Measurements from ENCODE around the gene GLCCI1. TPM values are rescaled to one million over a fixed set of nuclear protein-coding genes. Genes with fewer than 3 reads are reported as not detected.

Gene GLCCI1
- total and polyA plus RNA-seq, 2 donors (not counting 3 experiments of a cell fraction or from before 2014, with no cell fraction given): 2.3 to 5.6 TPM

DNA sequence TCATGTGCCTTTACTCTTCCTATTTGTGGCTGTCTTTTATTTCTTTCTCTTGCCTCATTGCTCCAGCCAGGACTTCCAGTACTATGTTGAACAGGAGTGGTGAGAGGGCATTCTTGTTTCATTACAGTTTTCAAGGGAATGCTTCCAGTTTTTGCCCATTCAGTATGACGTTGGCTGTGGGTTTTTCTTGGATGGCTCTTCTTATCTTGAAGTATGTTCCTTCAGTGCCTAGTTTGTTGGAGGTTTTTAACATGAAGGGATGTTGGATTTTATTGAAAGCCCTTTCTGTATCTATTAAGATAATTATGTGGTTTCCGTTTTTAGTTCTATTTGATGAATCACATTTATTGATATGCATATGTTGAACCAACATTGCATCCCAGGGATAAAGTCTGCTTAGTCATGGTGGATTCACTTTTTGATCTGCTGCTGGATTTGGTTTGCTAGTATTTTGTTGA is 96.8 kb downstream of the GLCCI1 start:
- Histone ChIP-seq H3K36me3 (ENCODE audit: control insufficient read depth in 2 of 2, extremely low read depth in 1 of 2, insufficient read depth in 2 of 2, low read length in 2 of 2) (no peaks in the 10 kb centered on the region), H2AFZ (ENCODE audit: low read depth, low read length) (no peak overlapping the region), H3K27me3 (ENCODE audit: control insufficient read depth in 2 of 2, insufficient read depth in 2 of 2, low read length in 2 of 2) (no peaks in the 10 kb centered on the region), H3K9ac (replicated peaks; ENCODE audit: extremely low read depth, insufficient read depth, low read length) (no peak overlapping the region), H4K20me1 (replicated peaks; ENCODE audit: control insufficient read depth, extremely low read depth, insufficient read depth, low read length) (no peaks in the 10 kb centered on the region), H3K4me1 (ENCODE audit: control insufficient read depth, extremely low read depth, insufficient read depth, low read length) (no peaks in the 10 kb centered on the region), H3K4me2 (ENCODE audit: insufficient read depth, low read length) (no peak overlapping the region), H3K4me3 (replicated peaks in 1 of 3; ENCODE audit: insufficient read depth in 1 of 3, low read depth in 1 of 3, low read length in 3 of 3) (no peak overlapping the region), H3K79me2 (ENCODE audit: control insufficient read depth, insufficient read depth, low read length) (no peaks in the 10 kb centered on the region), H3K9me3 (replicated peaks; ENCODE audit: control insufficient read depth, insufficient read depth, low read length) (no peaks in the 10 kb centered on the region), H3K9me1 (replicated peaks; ENCODE audit: control insufficient read depth, extremely low read depth, insufficient read depth, low read length) (no peaks in the 10 kb centered on the region), H3K27ac (ENCODE audit: insufficient read depth, low read depth, low read length) (no peak overlapping the region)
- intact Hi-C loops (cut with micrococcal nuclease) (no loop called here), dilution Hi-C loops (cut with MboI; ENCODE audit: extremely low pct_ligation_motif_present, low sequenced_read_pairs) (no loop called here)
- ChIA-PET POLR2A (no interaction called here), CTCF (no interaction called here)
- FAIRE-seq: no peak
- TF ChIP-seq, protein P1, sequence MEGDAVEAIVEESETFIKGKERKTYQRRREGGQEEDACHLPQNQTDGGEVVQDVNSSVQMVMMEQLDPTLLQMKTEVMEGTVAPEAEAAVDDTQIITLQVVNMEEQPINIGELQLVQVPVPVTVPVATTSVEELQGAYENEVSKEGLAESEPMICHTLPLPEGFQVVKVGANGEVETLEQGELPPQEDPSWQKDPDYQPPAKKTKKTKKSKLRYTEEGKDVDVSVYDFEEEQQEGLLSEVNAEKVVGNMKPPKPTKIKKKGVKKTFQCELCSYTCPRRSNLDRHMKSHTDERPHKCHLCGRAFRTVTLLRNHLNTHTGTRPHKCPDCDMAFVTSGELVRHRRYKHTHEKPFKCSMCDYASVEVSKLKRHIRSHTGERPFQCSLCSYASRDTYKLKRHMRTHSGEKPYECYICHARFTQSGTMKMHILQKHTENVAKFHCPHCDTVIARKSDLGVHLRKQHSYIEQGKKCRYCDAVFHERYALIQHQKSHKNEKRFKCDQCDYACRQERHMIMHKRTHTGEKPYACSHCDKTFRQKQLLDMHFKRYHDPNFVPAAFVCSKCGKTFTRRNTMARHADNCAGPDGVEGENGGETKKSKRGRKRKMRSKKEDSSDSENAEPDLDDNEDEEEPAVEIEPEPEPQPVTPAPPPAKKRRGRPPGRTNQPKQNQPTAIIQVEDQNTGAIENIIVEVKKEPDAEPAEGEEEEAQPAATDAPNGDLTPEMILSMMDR (IDR thresholded peaks at IDR 0.05; ENCODE audit: extremely low read depth in 1 of 2, insufficient read depth in 1 of 2, low read depth in 1 of 2, low read length in 2 of 2): no peak
- TF ChIP-seq, protein P2, sequence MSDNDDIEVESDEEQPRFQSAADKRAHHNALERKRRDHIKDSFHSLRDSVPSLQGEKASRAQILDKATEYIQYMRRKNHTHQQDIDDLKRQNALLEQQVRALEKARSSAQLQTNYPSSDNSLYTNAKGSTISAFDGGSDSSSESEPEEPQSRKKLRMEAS (IDR thresholded peaks at IDR 0.05; ENCODE audit: insufficient read depth, insufficient read length): no peak
- no peak for TF ChIP-seq EZH2 (IDR thresholded peaks at IDR 0.05; ENCODE audit: borderline replicate concordance, low read depth, low read length, severe bottlenecking)
- TF ChIP-seq JUN (IDR thresholded peaks at IDR 0.05; ENCODE audit: borderline replicate concordance, insufficient read depth, insufficient read length, low read depth): no peak
- TF ChIP-seq MYC (IDR thresholded peaks at IDR 0.05; ENCODE audit: low read depth, low read length): no peak
- TF ChIP-seq GATA2 (IDR thresholded peaks at IDR 0.05; ENCODE audit: insufficient read depth, insufficient read length, low read depth, low read length): no peak
- TF ChIP-seq FOS (IDR thresholded peaks at IDR 0.05; ENCODE audit: borderline replicate concordance, insufficient read depth, low read length): no peak
- TF ChIP-seq POLR2AphosphoS5 (IDR thresholded peaks at IDR 0.05; ENCODE audit: insufficient read depth, low read depth, low read length): no peak
- no peak for TF ChIP-seq POLR2A (IDR thresholded peaks at IDR 0.05; ENCODE audit: low read depth, low read length)
- BruUV-seq (replicated peaks): no TSS peak
- no peak for DNase-seq (ENCODE audit: low read depth, low spot score)
